Measurements from ENCODE around the gene TBCD.

DNA sequence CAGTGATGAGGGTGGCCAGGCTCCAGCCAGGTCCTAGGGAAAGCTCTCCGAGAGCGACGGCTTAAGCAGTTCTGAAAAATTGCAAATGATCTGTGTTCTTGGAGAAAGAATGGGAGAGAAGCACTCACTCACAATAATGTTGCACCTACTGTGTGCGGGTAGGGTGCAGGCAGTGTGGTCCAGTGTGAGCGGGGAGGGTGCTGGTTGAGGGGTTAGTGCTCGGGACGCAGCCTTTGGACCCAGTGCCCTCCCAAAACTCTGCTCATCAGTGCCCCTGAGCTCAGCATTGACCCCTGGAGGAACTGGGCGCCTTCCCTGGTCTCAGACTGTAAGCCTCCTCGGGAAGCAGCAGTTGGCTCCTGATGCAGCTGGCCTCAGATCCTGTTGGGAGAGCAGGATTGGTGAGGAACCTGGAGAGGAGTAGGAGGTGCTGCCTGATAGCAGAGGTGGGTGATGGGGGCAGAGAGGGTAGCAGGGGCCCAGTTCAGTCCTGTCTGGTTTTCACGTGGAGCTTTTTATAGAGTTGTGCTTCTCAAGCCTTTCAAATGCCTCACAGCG, 111.6 kb downstream of the TBCD start:
- TF ChIP-seq REST (IDR thresholded peaks at IDR 0.05; ENCODE audit: borderline replicate concordance) (no peak), CTCF (IDR thresholded peaks at IDR 0.05; ENCODE audit: poor library complexity, severe bottlenecking) (no peak), POLR2AphosphoS5 (IDR thresholded peaks at IDR 0.05) (no peak), RAD21 (conservative IDR thresholded peaks at IDR 0.05) (no peak)

Measured in neural cell (in vitro differentiated cells).